Activated CD4-positive, alpha-beta memory T cell treated with anti-CD3 and anti-CD28 coated beads for 36 hours (primary cell): Measurements from ENCODE around the gene CUEDC1. TPM values are rescaled to one million over a fixed set of nuclear protein-coding genes. Genes with fewer than 3 reads are reported as not detected.

Source experiments
- CTCF ChIA-PET: fragments of 350-600 bp; sonication (Branson Sonifier 250); formaldehyde crosslinking; loops from one replicate; lab custom pipeline; 2021; ENCODE audit warnings: antibody characterized with exemption, inconsistent platforms; lab: Charles Lee
- POLR2A ChIA-PET: fragments of 350-600 bp; sonication (Branson Sonifier 250); formaldehyde crosslinking; loops from one replicate; lab custom pipeline; 2021; ENCODE audit warnings: antibody characterized with exemption; lab: Charles Lee
- DNase-seq: peaks from one replicate; pipeline ENCODE4 v3.0.0-alpha.2; 2020
- H3K27ac Mint-ChIP-seq: one replicate; pipeline ENCODE4 v1.8.0; 2021; ENCODE audit warnings: mixed read lengths
- H3K27me3 Mint-ChIP-seq: one replicate; pipeline ENCODE4 v1.8.0; 2021; ENCODE audit warnings: mixed read lengths
- H3K36me3 Mint-ChIP-seq: one replicate; pipeline ENCODE4 v1.8.0; 2021; ENCODE audit warnings: mixed read lengths
- H3K4me1 Mint-ChIP-seq: one replicate; pipeline ENCODE4 v1.8.0; 2021; ENCODE audit warnings: low read depth, mixed read lengths
- H3K4me3 Mint-ChIP-seq: one replicate; pipeline ENCODE4 v1.8.0; 2021; ENCODE audit warnings: mild to moderate bottlenecking, mixed read lengths
- H3K9me3 Mint-ChIP-seq: one replicate; pipeline ENCODE4 v1.8.0; 2021; ENCODE audit warnings: mixed read lengths
- intact Hi-C: fragments of 100-400 bp; cut with micrococcal nuclease; formaldehyde crosslinking; loops from one replicate; pipeline ENCODE4 v1.15.1; 2023
- total RNA-seq, 2 experiments: library from RNA; stranded (reverse); gene quantifications; one replicate each; pipeline ENCODE4 v1.2.3, GENCODE V29; 2021

CUEDC1 gene
- total RNA-seq, 2 experiments from 2014 or later: 0.29 to 0.36 TPM

DNA sequence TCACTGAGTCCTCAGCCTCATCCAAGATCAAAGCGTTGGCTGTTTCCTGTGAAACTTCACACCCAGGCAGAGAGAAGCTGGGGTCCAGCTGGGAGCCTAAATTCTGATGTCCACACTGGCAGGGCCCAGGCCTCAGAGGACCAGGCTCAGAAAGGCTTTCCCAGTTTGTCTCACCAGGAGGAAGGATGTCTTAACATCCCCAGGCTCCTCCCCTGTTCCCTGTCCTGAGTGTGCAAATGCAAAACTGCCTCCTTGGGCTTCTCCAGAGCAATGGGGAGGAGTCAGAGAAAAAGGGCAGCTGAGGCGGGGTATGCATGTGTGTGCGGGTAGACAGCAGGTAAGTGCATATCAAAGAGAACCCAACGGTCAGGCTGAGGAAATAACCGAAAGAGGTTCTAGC lies 45.7 kb downstream of the CUEDC1 start:
- POLR2A ChIA-PET: no interaction called here
- Mint-ChIP-seq H3K36me3 (no peaks in the 10 kb centered on the region), H3K4me3 (no peak overlapping the region), H3K4me1 (no peaks in the 10 kb centered on the region), H3K9me3 (no peaks in the 10 kb centered on the region), H3K27ac (no peak overlapping the region), H3K27me3 (no peaks in the 10 kb centered on the region)
- DNase-seq: no peak
- CTCF ChIA-PET: interaction anchor here (0.6 kb wide), 1 partner anchor 12 kb away, joined by 5 read pairs; no protein-coding TSS in a partner anchor
- intact Hi-C loops: no loop called here

- intact Hi-C loops: no loop called here
- Mint-ChIP-seq H3K36me3 (no peaks in the 10 kb centered on the region), H3K27me3 (no peaks in the 10 kb centered on the region), H3K9me3 (no peaks in the 10 kb centered on the region), H3K27ac (no peak overlapping the region), H3K4me3 (no peak overlapping the region), H3K4me1 (peaks cover 1% of the 10 kb centered on the region)
- POLR2A ChIA-PET: no interaction called here
- DNase-seq: no peak
- CTCF ChIA-PET: interaction anchor here (0.6 to 1.7 kb wide), 3 partner anchors 14 to 265 kb away, joined by 3 to 6 read pairs (median 3); no protein-coding TSS in a partner anchor
Observed at GRCh38 chr17:57908278-57908677, 46.9 kb downstream of the CUEDC1 start.

- no peak overlapping the region for H3K4me3 Mint-ChIP-seq
- ChIA-PET POLR2A (no interaction called here), CTCF (interaction anchor here (1.3 to 1.7 kb wide), 2 partner anchors 14 to 266 kb away, joined by 3 to 6 read pairs; no protein-coding TSS in a partner anchor)
- intact Hi-C loops: no loop called here
- no peaks in the 10 kb centered on the region for H3K9me3 Mint-ChIP-seq
- H3K36me3 Mint-ChIP-seq: no peaks in the 10 kb centered on the region
- DNase-seq: no peak
- H3K4me1 Mint-ChIP-seq: peaks cover 6% of the 10 kb centered on the region
- no peak overlapping the region for H3K27ac Mint-ChIP-seq
- H3K27me3 Mint-ChIP-seq: no peaks in the 10 kb centered on the region
Observed at GRCh38 chr17:57906910-57907309, 48.3 kb downstream of the CUEDC1 start.

DNA sequence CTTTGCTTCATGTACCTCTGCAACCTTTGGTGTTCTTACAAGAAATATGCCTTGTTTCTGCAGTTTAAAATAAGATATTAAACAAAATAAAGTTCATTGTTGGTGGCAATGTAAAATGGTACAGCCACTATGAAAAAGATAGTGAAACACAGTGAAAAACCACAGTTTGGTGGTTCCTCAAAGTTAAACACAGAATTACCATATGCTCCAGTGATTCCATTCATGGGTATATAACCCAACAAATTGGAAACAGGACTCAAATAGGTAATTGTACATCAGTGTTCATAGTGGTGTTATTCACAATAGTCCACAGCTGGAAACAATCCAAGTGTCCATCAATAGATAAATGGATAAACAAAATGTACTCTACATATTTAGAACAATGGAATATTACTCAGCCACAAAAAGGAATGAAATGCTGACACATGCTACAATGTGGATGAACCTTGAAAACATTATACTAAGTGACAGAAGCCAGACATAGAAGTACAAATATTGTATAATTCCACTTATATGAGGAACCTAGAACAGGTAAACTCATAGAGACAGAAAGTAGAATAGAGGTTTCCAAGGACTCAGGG lies 49.2 kb downstream of the CUEDC1 start:
- no peak for DNase-seq
- H3K36me3 Mint-ChIP-seq: no peaks in the 10 kb centered on the region
- peaks cover 6% of the 10 kb centered on the region for H3K4me1 Mint-ChIP-seq
- no peak overlapping the region for H3K27ac Mint-ChIP-seq
- CTCF ChIA-PET: no interaction called here
- H3K9me3 Mint-ChIP-seq: no peaks in the 10 kb centered on the region
- no peak overlapping the region for H3K4me3 Mint-ChIP-seq
- intact Hi-C loops: no loop called here
- POLR2A ChIA-PET: no interaction called here
- no peaks in the 10 kb centered on the region for H3K27me3 Mint-ChIP-seq

- H3K4me1 Mint-ChIP-seq: peaks cover 6% of the 10 kb centered on the region
- CTCF ChIA-PET: interaction anchor here (1.0 to 2.7 kb wide), 2 partner anchors 11 to 95 kb away, joined by 4 to 12 read pairs; no protein-coding TSS in a partner anchor
- POLR2A ChIA-PET: no interaction called here
- H3K9me3 Mint-ChIP-seq: no peaks in the 10 kb centered on the region
- H3K4me3 Mint-ChIP-seq: no peak overlapping the region
- H3K27ac Mint-ChIP-seq: no peak overlapping the region
- intact Hi-C loops: no loop called here
- no peaks in the 10 kb centered on the region for H3K36me3 Mint-ChIP-seq
- DNase-seq: no peak
- H3K27me3 Mint-ChIP-seq: no peaks in the 10 kb centered on the region
Observed at GRCh38 chr17:57903961-57904360, 51.3 kb downstream of the CUEDC1 start.

DNA sequence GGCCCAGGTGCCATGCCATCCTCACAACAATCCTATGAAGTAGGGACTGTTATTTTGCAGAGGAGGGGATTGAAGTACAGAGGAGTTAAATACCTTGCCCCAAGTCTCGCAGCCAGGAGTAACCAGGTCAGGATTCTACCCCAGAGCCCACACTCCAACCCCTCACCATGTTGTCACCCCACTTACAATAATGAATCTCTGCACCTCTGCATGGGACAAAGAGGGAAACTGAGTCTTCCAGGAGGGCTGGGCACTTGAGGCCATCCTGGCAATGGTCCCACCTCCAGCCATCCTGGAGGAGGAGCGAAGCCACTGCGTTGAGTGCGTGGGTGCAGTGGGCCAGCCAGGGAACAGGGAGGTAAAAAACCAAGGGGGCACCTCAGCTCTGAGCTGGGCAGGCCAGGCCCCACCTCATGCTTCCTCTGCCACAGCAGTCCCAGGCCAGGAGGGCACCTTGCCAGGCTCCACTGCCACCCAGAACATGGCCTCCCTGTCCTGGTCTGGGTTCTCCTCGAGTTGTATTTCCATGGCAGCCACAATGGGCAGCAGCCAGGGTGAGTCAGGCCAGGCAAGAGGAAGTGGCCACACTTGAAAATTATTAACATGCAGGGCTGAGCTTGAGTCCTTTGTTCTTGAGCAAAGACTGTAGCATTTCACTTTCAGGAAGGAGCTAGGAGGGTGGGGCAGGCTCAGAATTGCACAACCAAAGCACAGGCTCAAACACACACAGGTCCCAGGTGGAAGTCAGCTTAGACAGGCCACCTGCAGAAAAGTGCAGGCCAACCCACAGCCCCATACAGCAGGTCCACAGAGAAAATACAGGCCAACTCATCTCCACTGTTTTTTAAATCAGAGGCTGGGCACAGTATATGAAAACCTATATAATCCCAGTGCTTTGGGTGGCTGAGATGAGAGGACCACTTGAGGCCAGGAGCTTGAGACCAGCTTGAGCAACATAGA lies 52.1 kb downstream of the CUEDC1 start:
- Mint-ChIP-seq H3K36me3 (no peaks in the 10 kb centered on the region), H3K9me3 (no peaks in the 10 kb centered on the region), H3K4me3 (no peak overlapping the region), H3K27ac (no peak overlapping the region), H3K27me3 (no peaks in the 10 kb centered on the region), H3K4me1 (peaks cover 6% of the 10 kb centered on the region)
- no peak for DNase-seq
- POLR2A ChIA-PET: no interaction called here
- intact Hi-C loops: no loop called here
- CTCF ChIA-PET: interaction anchor here (1.0 to 2.7 kb wide), 2 partner anchors 10 to 96 kb away, joined by 4 to 12 read pairs; no protein-coding TSS in a partner anchor

GRCh38 chr17:57902117-57902799 lies 53.0 kb downstream of the CUEDC1 start:
- Mint-ChIP-seq H3K27ac (no peak overlapping the region), H3K4me3 (no peak overlapping the region), H3K4me1 (peaks cover 6% of the 10 kb centered on the region), H3K9me3 (no peaks in the 10 kb centered on the region), H3K27me3 (no peaks in the 10 kb centered on the region), H3K36me3 (no peaks in the 10 kb centered on the region)
- DNase-seq: peak; percentile 18
- POLR2A ChIA-PET: no interaction called here
- intact Hi-C loops: no loop called here
- CTCF ChIA-PET: interaction anchor here (2.7 kb wide), 1 partner anchor 9 kb away, joined by 12 read pairs; no protein-coding TSS in a partner anchor

DNA sequence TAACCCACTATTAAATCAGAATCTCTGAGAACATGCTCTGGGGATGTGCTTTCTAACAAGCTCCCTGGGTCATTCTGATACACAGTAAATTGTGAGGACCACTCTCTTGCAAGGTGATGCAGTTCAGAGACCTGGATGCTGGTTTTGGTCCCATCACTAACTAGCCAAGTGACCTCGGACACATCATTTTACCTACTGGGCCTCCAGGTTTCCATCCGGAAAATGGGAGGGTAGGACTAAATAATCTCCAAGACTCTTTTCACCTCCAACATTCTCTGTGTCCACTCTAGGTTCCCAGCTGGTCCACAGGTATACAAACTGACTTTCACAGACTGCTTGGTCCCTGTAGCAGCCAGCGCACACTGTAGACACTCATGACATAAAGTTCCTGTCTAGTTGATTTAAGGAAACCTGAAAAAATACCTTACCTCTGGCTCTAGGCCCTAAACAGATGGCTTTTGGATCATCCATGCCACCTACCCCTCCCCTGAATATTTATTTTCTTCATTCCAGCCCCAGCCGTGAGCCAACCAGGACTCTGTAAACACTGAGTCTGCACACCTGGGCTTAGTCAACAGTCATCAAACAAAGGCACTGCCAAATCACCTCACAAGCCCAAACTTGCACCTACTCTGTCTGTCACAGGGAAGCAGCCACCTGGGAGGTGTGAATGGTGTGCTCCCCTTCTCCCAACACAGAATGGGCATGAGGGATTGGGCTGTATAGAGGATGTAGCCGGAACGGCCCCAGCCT lies 54.0 kb downstream of the CUEDC1 start:
- CTCF ChIA-PET: no interaction called here
- peaks cover 6% of the 10 kb centered on the region for H3K4me1 Mint-ChIP-seq
- intact Hi-C loops: no loop called here
- H3K27ac Mint-ChIP-seq: no peak overlapping the region
- DNase-seq: no peak
- POLR2A ChIA-PET: no interaction called here
- H3K4me3 Mint-ChIP-seq: no peak overlapping the region
- no peaks in the 10 kb centered on the region for H3K36me3 Mint-ChIP-seq
- H3K27me3 Mint-ChIP-seq: no peaks in the 10 kb centered on the region
- no peaks in the 10 kb centered on the region for H3K9me3 Mint-ChIP-seq

DNA sequence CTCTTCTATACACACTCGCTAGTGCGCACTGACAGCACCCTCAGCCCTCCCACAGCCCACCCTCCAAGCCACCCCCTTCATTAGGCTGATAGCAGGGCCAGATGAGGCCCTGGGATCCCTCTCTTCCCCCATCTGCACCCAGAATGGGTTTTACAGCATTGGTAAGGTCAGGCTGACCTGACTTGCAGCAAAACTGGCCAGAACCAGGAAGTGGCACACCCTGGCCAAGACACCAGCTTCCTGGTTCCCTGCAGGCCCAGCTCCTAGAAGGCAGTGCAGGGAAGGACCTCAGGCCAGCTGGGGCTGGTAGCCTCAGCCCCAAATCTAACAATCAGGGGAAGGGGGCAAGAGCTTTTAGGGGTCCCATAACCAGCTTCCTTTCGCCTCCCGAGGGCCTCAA lies 55.4 kb downstream of the CUEDC1 start:
- no peaks in the 10 kb centered on the region for H3K36me3 Mint-ChIP-seq
- DNase-seq: no peak
- no peak overlapping the region for H3K27ac Mint-ChIP-seq
- POLR2A ChIA-PET: no interaction called here
- CTCF ChIA-PET: interaction anchor here (1.3 kb wide), 1 partner anchor 10 kb away, joined by 3 read pairs; no protein-coding TSS in a partner anchor
- H3K27me3 Mint-ChIP-seq: no peaks in the 10 kb centered on the region
- H3K4me3 Mint-ChIP-seq: no peak overlapping the region
- no peaks in the 10 kb centered on the region for H3K9me3 Mint-ChIP-seq
- peaks cover 6% of the 10 kb centered on the region for H3K4me1 Mint-ChIP-seq
- intact Hi-C loops: no loop called here

GRCh38 chr17:57899391-57899790 lies 55.8 kb downstream of the CUEDC1 start:
- Mint-ChIP-seq H3K36me3 (no peaks in the 10 kb centered on the region), H3K4me1 (peaks cover 6% of the 10 kb centered on the region), H3K4me3 (no peak overlapping the region), H3K9me3 (no peaks in the 10 kb centered on the region), H3K27ac (no peak overlapping the region), H3K27me3 (no peaks in the 10 kb centered on the region)
- intact Hi-C loops: no loop called here
- no peak for DNase-seq
- POLR2A ChIA-PET: no interaction called here
- CTCF ChIA-PET: interaction anchor here (0.9 to 1.3 kb wide), 2 partner anchors 10 to 42 kb away, joined by 3 read pairs; no protein-coding TSS in a partner anchor

GRCh38 chr17:57898487-57899311 lies 56.5 kb downstream of the CUEDC1 start:
- Mint-ChIP-seq H3K36me3 (no peaks in the 10 kb centered on the region), H3K4me3 (no peak overlapping the region), H3K27ac (no peak overlapping the region), H3K4me1 (peaks cover 6% of the 10 kb centered on the region), H3K27me3 (no peaks in the 10 kb centered on the region), H3K9me3 (no peaks in the 10 kb centered on the region)
- ChIA-PET CTCF (interaction anchor here (0.9 to 1.3 kb wide), 2 partner anchors 9 to 42 kb away, joined by 3 read pairs; no protein-coding TSS in a partner anchor), POLR2A (no interaction called here)
- intact Hi-C loops: no loop called here
- no peak for DNase-seq
